Activated CD8-positive, alpha-beta T cell treated with anti-CD3 and anti-CD28 coated beads for 36 hours (primary cell): ENCODE data around the gene CAMK2N1. TPM values are rescaled to one million over a fixed set of nuclear protein-coding genes. Genes with fewer than 3 reads are reported as not detected.
"Not testable (repeated sequence)": the region's sequence is repeated elsewhere in the genome, so short reads cannot be mapped to it uniquely, and the experiment has no call there.

ENCODE experiments used
- ATAC-seq: fragments of 200-7000 bp; cut with Tn5 transposase; one replicate; pipeline ENCODE4 v1.10.0; 2021; ENCODE audit warnings: mild to moderate bottlenecking, moderate library complexity
- CTCF ChIA-PET: fragments of 350-600 bp; sonication (Branson Sonifier 250); formaldehyde crosslinking; loops from one replicate; lab custom pipeline; 2021; ENCODE audit warnings: antibody characterized with exemption; lab: Charles Lee
- POLR2A ChIA-PET: fragments of 350-600 bp; sonication (Branson Sonifier 250); formaldehyde crosslinking; loops from one replicate; lab custom pipeline; 2021; ENCODE audit warnings: antibody characterized with exemption; lab: Charles Lee
- DNase-seq: peaks from one replicate; pipeline ENCODE4 v3.0.0-alpha.2; 2020
- H3K27ac Mint-ChIP-seq: one replicate; pipeline ENCODE4 v1.8.0; 2021; ENCODE audit warnings: mild to moderate bottlenecking, mixed read lengths
- H3K27me3 Mint-ChIP-seq: one replicate; pipeline ENCODE4 v1.8.0; 2021; ENCODE audit warnings: mixed read lengths
- H3K36me3 Mint-ChIP-seq: one replicate; pipeline ENCODE4 v1.8.0; 2021; ENCODE audit warnings: low read depth, mixed read lengths
- H3K4me1 Mint-ChIP-seq: one replicate; pipeline ENCODE4 v1.8.0; 2021; ENCODE audit warnings: low read depth, mixed read lengths
- H3K4me3 Mint-ChIP-seq: one replicate; pipeline ENCODE4 v1.8.0; 2021; ENCODE audit warnings: mild to moderate bottlenecking, moderate library complexity, mixed read lengths
- H3K9me3 Mint-ChIP-seq: one replicate; pipeline ENCODE4 v1.8.0; 2021; ENCODE audit warnings: mixed read lengths
- CTCF ChIP-seq: fragments of 200-600 bp; IDR thresholded peaks from one replicate; pipeline ENCODE4 v1.8.0; 2022; ENCODE audit warnings: antibody characterized with exemption, mild to moderate bottlenecking
- intact Hi-C: fragments of 100-400 bp; cut with micrococcal nuclease; formaldehyde crosslinking; loops from one replicate; pipeline ENCODE4 v1.10.0; 2022
- total RNA-seq, 2 experiments: library from RNA; stranded (reverse); gene quantifications; one replicate each; pipeline ENCODE4 v1.2.3, GENCODE V29; 2021

CAMK2N1 gene
- total RNA-seq, 2 experiments from 2014 or later = 0.67 to 0.86 TPM

- ChIA-PET POLR2A (no interaction called here), CTCF (no interaction called here)
- no peak overlapping the region for H3K27ac Mint-ChIP-seq
- H3K4me3 Mint-ChIP-seq = no peak overlapping the region
- no peak for TF ChIP-seq CTCF
- H3K36me3 Mint-ChIP-seq = no peaks in the 10 kb centered on the region
- ATAC-seq (no peak), DNase-seq (no peak)
- intact Hi-C loops = no loop called here
- H3K27me3 Mint-ChIP-seq = peaks cover 33% of the 10 kb centered on the region
- no peaks in the 10 kb centered on the region for H3K4me1 Mint-ChIP-seq
- H3K9me3 Mint-ChIP-seq = no peaks in the 10 kb centered on the region
Measured at GRCh38 chr1:20530306-20530705, 44.3 kb upstream of the CAMK2N1 start.

- intact Hi-C loops = no loop called here
Measured at GRCh38 chr1:20528221-20528620, 42.2 kb upstream of the CAMK2N1 start.

GRCh38 chr1:20526267-20526666 lies 40.3 kb upstream of the CAMK2N1 start:
- Mint-ChIP-seq H3K9me3 (no peaks in the 10 kb centered on the region), H3K4me3 (no peak overlapping the region), H3K4me1 (peaks cover 4% of the 10 kb centered on the region), H3K27ac (no peak overlapping the region), H3K27me3 (peaks cover 30% of the 10 kb centered on the region), H3K36me3 (no peaks in the 10 kb centered on the region)
- no peak for ATAC-seq
- intact Hi-C loops = no loop called here
- no peak for DNase-seq
- CTCF ChIA-PET = interaction anchor here (1.0 to 4.8 kb wide), 5 partner anchors 12 to 113 kb away, joined by 3 to 22 read pairs (median 3); partner anchors contain the start of gene PINK1
- TF ChIP-seq CTCF = no peak
- POLR2A ChIA-PET = no interaction called here

More at GRCh38 chr1:20528221-20528620, 42.2 kb upstream of the CAMK2N1 start:
- no peaks in the 10 kb centered on the region for H3K36me3 Mint-ChIP-seq
- ATAC-seq (no peak), DNase-seq (no peak)
- H3K4me1 Mint-ChIP-seq = no peaks in the 10 kb centered on the region
- ChIA-PET CTCF (no interaction called here), POLR2A (no interaction called here)
- peaks cover 26% of the 10 kb centered on the region for H3K27me3 Mint-ChIP-seq
- H3K9me3 Mint-ChIP-seq = no peaks in the 10 kb centered on the region
- no peak overlapping the region for H3K27ac Mint-ChIP-seq
- no peak overlapping the region for H3K4me3 Mint-ChIP-seq
- no peak for TF ChIP-seq CTCF

GRCh38 chr1:20521960-20522861 lies 36.2 kb upstream of the CAMK2N1 start:
- Mint-ChIP-seq H3K4me3 (no peak overlapping the region), H3K36me3 (no peaks in the 10 kb centered on the region), H3K4me1 (peaks cover 4% of the 10 kb centered on the region), H3K27ac (no peak overlapping the region), H3K9me3 (no peaks in the 10 kb centered on the region), H3K27me3 (peaks cover 22% of the 10 kb centered on the region)
- peak; percentile 81 for DNase-seq
- intact Hi-C loops = loop anchor here (5.0 kb wide), 1 partner anchor 120 kb away; no protein-coding TSS in a partner anchor
- CTCF ChIA-PET = interaction anchor here (0.7 to 4.8 kb wide), 12 partner anchors 10 to 175 kb away, joined by 3 to 22 read pairs (median 3); partner anchors contain the start of gene PINK1
- POLR2A ChIA-PET = interaction anchor here (0.9 kb wide), 1 partner anchor 150 kb away, joined by 6 read pairs; no protein-coding TSS in a partner anchor
- TF ChIP-seq CTCF = peak; percentile 86
- peak; percentile 49 for ATAC-seq

GRCh38 chr1:20519609-20520262 lies 33.7 kb upstream of the CAMK2N1 start:
- CTCF ChIA-PET = interaction anchor here (1.2 kb wide), 1 partner anchor 114 kb away, joined by 3 read pairs; the partner anchor contains the start of gene PINK1
- H3K4me3 Mint-ChIP-seq, H3K9me3 Mint-ChIP-seq, H3K27ac Mint-ChIP-seq, POLR2A ChIA-PET, H3K36me3 Mint-ChIP-seq, DNase-seq, ATAC-seq, H3K4me1 Mint-ChIP-seq: not testable (repeated sequence)
- intact Hi-C loops = loop anchor here (5.0 kb wide), 1 partner anchor 123 kb away; no protein-coding TSS in a partner anchor
- H3K27me3 Mint-ChIP-seq = peaks cover 17% of the 10 kb centered on the region
